Upper lobe of left lung (tissue), 4 donors: ENCODE results near the gene DLGAP1.

Experiments used
- POLR2A ChIP-seq, 4 donors: fragments of 450-650 bp; IDR thresholded peaks; one replicate each; pipeline ENCODE4 v1.5.1; 2016 to 2017; ENCODE audit warnings: antibody characterized with exemption in 4 of 4, mild to moderate bottlenecking in 2 of 4
- POLR2AphosphoS5 ChIP-seq, 2 donors: sonication (generic); formaldehyde crosslinking; IDR thresholded peaks; one replicate each; pipeline ENCODE4 v1.5.1; 2017; ENCODE audit warnings: antibody characterized with exemption in 2 of 2

GRCh38 chr18:3723554-3723953 lies 731.6 kb downstream of the DLGAP1 start:
- TF ChIP-seq POLR2A (IDR thresholded peaks at IDR 0.05), result no peak
- TF ChIP-seq POLR2AphosphoS5 (IDR thresholded peaks at IDR 0.05), result no peak
